ENCODE measurements around the gene RPS4Y2.

RPS4Y2 gene

GRCh38 chrY:20755808-20756207 is at the start of gene RPS4Y2:
RPS4Y2 (plus strand) TSS chrY:20756108; CDS start chrY:20756164, 56 bp downstream.
- no peak for DNase-seq

- DNase-seq = no peak
Observed at GRCh38 chrY:20714391-20714790, 41.5 kb upstream of the RPS4Y2 start.

- no peak for DNase-seq
Observed at GRCh38 chrY:20726184-20726907, 29.6 kb upstream of the RPS4Y2 start.

GRCh38 chrY:20735200-20735599 is 20.7 kb upstream of the RPS4Y2 start:
- DNase-seq = no peak

- no peak for DNase-seq
Observed at GRCh38 chrY:20739806-20740205, 16.1 kb upstream of the RPS4Y2 start.

GRCh38 chrY:20740609-20741008 is 15.3 kb upstream of the RPS4Y2 start:
- no peak for DNase-seq

GRCh38 chrY:20745060-20745459 is 10.8 kb upstream of the RPS4Y2 start:
- no peak for DNase-seq

- DNase-seq = no peak
Observed at GRCh38 chrY:20746919-20747318, 9.0 kb upstream of the RPS4Y2 start.

- DNase-seq = no peak
Observed at GRCh38 chrY:20763869-20764268, 8.0 kb downstream of the RPS4Y2 start.

GRCh38 chrY:20765117-20765516 is 9.2 kb downstream of the RPS4Y2 start:
- no peak for DNase-seq

- no peak for DNase-seq
Observed at GRCh38 chrY:20770755-20771154, 14.8 kb downstream of the RPS4Y2 start.

GRCh38 chrY:20776104-20776503 is 20.2 kb downstream of the RPS4Y2 start:
- no peak for DNase-seq

GRCh38 chrY:20780104-20780654 is 24.3 kb downstream of the RPS4Y2 start:
- DNase-seq = no peak

GRCh38 chrY:20780776-20781175 is 24.9 kb downstream of the RPS4Y2 start:
- DNase-seq = no peak

GRCh38 chrY:20781408-20781807 is 25.5 kb downstream of the RPS4Y2 start:
- no peak for DNase-seq

GRCh38 chrY:20784965-20785364 is 29.1 kb downstream of the RPS4Y2 start:
- no peak for DNase-seq

- DNase-seq = no peak
Observed at GRCh38 chrY:20787076-20787475, 31.2 kb downstream of the RPS4Y2 start.

- DNase-seq = no peak
Observed at GRCh38 chrY:20798351-20799049, 42.6 kb downstream of the RPS4Y2 start.

GRCh38 chrY:20802659-20803058 is 46.8 kb downstream of the RPS4Y2 start:
- no peak for DNase-seq

- no peak for DNase-seq
Observed at GRCh38 chrY:20806243-20806642, 50.3 kb downstream of the RPS4Y2 start.

GRCh38 chrY:20813459-20813858 is 57.6 kb downstream of the RPS4Y2 start:
- no peak for DNase-seq

GRCh38 chrY:20814794-20815193 is 58.9 kb downstream of the RPS4Y2 start:
- no peak for DNase-seq

GRCh38 chrY:20817067-20817466 is 61.2 kb downstream of the RPS4Y2 start:
- DNase-seq = no peak
